ENCODE data around the gene PLB1. TPM values are rescaled to one million over a fixed set of nuclear protein-coding genes. Genes with fewer than 3 reads are reported as not detected.

Gene PLB1
- total RNA-seq, 1 donor from 2014 or later = 2.2 TPM

GRCh38 chr2:28654663-28655320 lies 158.9 kb downstream of the PLB1 start:
- Mint-ChIP-seq H3K27ac (peak overlapping the region; percentile 74), H3K36me3 (no peaks in the 10 kb centered on the region), H3K4me1 (peaks cover 25% of the 10 kb centered on the region), H3K4me3 (no peak overlapping the region), H3K27me3 (ENCODE audit: low read depth) (no peaks in the 10 kb centered on the region), H3K9me3 (no peaks in the 10 kb centered on the region)
- no peak for TF ChIP-seq CTCF (IDR thresholded peaks at IDR 0.05; ENCODE audit: unreplicated experiment)
- DNase-seq (ENCODE audit: low spot score in 2 of 2, unreplicated experiment in 2 of 2) = no peak

GRCh38 chr2:28656937-28657615 lies 161.2 kb downstream of the PLB1 start:
- no peak for DNase-seq (ENCODE audit: low spot score in 2 of 2, unreplicated experiment in 2 of 2)
- H3K4me1 Mint-ChIP-seq = peaks cover 31% of the 10 kb centered on the region
- H3K27me3 Mint-ChIP-seq (ENCODE audit: low read depth) = no peaks in the 10 kb centered on the region
- no peak overlapping the region for H3K4me3 Mint-ChIP-seq
- no peaks in the 10 kb centered on the region for H3K36me3 Mint-ChIP-seq
- peak overlapping the region; percentile 6 for H3K27ac Mint-ChIP-seq
- no peak for TF ChIP-seq CTCF (IDR thresholded peaks at IDR 0.05; ENCODE audit: unreplicated experiment)
- H3K9me3 Mint-ChIP-seq = no peaks in the 10 kb centered on the region

GRCh38 chr2:28658369-28658768 lies 162.5 kb downstream of the PLB1 start:
- Mint-ChIP-seq H3K27me3 (ENCODE audit: low read depth) (no peaks in the 10 kb centered on the region), H3K4me1 (peaks cover 44% of the 10 kb centered on the region), H3K4me3 (no peak overlapping the region), H3K27ac (peak overlapping the region; percentile 23), H3K9me3 (no peaks in the 10 kb centered on the region), H3K36me3 (no peaks in the 10 kb centered on the region)
- no peak for TF ChIP-seq CTCF (IDR thresholded peaks at IDR 0.05; ENCODE audit: unreplicated experiment)
- no peak for DNase-seq (ENCODE audit: low spot score in 2 of 2, unreplicated experiment in 2 of 2)

GRCh38 chr2:28659127-28659526 lies 163.3 kb downstream of the PLB1 start:
- Mint-ChIP-seq H3K4me3 (no peak overlapping the region), H3K4me1 (peaks cover 48% of the 10 kb centered on the region), H3K27me3 (ENCODE audit: low read depth) (no peaks in the 10 kb centered on the region), H3K36me3 (no peaks in the 10 kb centered on the region), H3K27ac (no peak overlapping the region), H3K9me3 (no peaks in the 10 kb centered on the region)
- TF ChIP-seq CTCF (IDR thresholded peaks at IDR 0.05; ENCODE audit: unreplicated experiment) = no peak
- no peak for DNase-seq (ENCODE audit: low spot score in 2 of 2, unreplicated experiment in 2 of 2)

GRCh38 chr2:28661589-28662001 lies 165.7 kb downstream of the PLB1 start:
- Mint-ChIP-seq H3K9me3 (no peaks in the 10 kb centered on the region), H3K36me3 (no peaks in the 10 kb centered on the region), H3K4me3 (no peak overlapping the region), H3K27me3 (ENCODE audit: low read depth) (no peaks in the 10 kb centered on the region), H3K27ac (peak overlapping the region; percentile 62), H3K4me1 (peaks cover 55% of the 10 kb centered on the region)
- TF ChIP-seq CTCF (IDR thresholded peaks at IDR 0.05; ENCODE audit: unreplicated experiment) = no peak
- no peak for DNase-seq (ENCODE audit: low spot score in 2 of 2, unreplicated experiment in 2 of 2)

All from mesothelial cell of epicardium (in vitro differentiated cells).